OCI-M2 (cell line): ENCODE results near the gene RPL15.
"Not testable (repeated sequence)": the region's sequence is repeated elsewhere in the genome, so short reads cannot be mapped to it uniquely, and the experiment has no call there.

Experiments used
- DNase-seq: peaks from one replicate; lab custom pipeline; 2025; ENCODE audit not compliant: unreplicated experiment; lab: John Stamatoyannopoulos, UW

RPL15 gene

GRCh38 chr3:23916886-23917678 is at the start of gene RPL15, which contains the start of gene NKIRAS1:
Gene RPL15 (plus strand): TSS chr3:23917132. CDS start chr3:23917860, 728 bp downstream.
Gene NKIRAS1 (minus strand): TSS chr3:23916990. CDS start chr3:23910904, 6,086 bp downstream.
- DNase-seq: peak; percentile 41

DNA sequence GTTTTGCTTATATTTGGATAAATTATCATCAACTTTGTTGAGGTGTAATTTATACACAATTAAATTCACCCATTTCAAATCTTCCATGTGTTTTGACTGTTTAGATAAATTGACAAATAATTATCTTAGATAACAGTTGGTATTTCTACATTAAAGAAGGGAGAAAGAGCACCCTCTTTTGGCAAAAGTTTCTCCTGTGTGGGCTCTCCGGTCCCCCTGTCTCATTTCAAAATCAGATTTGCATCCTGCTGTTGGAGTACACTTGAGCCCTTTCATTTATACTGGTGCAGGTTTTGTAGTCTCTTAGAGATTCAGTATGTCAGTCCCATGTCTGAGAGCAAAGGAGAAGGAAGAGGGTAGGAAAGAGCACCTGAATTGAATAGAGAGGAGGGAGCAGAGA is 49.5 kb upstream of the RPL15 start:
- no peak for DNase-seq

DNA sequence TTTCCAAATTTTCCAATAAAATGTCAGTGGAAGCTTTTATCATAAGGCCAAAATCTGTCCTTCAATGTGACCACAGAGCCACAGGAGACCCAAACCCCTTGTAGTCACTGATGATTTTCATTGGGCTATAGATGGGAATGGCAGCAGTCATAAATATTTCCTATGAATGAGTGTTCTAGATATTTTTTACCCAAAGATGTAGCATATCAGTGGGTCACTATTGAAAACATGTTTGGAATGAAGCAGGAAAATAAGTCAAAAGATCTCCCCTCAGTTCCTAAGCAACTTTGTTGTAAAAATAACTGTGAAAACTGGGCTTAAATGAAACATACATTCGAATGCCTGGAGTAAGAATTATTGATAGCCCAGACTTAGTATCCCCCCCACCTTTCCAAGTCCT is 49.1 kb upstream of the RPL15 start:
- DNase-seq: no peak

- no peak for DNase-seq
Observed at GRCh38 chr3:23869977-23870662, 46.8 kb upstream of the RPL15 start.

GRCh38 chr3:23870663-23871043 is 46.3 kb upstream of the RPL15 start:
- DNase-seq: not testable (repeated sequence)

GRCh38 chr3:23871361-23871760 is 45.6 kb upstream of the RPL15 start:
- DNase-seq: not testable (repeated sequence)

DNA sequence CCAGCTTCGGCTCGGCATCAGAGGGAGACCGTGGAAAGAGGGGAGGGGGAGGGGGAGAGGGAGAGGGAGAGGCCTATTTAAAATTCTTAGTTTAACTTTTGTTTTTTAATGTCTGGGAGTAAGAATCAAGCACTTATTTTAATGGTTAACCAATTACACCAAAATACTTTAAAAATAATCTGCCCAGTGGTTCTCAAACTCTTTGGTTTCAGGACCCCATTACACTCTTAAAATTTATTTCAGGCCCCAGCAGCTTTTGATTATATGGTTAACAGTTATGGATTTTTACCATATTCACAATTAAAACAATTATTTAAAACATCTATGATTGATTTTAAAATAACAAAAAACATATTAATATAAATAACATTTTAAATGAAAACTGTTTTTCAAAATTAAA is 44.6 kb upstream of the RPL15 start:
- DNase-seq: no peak

DNA sequence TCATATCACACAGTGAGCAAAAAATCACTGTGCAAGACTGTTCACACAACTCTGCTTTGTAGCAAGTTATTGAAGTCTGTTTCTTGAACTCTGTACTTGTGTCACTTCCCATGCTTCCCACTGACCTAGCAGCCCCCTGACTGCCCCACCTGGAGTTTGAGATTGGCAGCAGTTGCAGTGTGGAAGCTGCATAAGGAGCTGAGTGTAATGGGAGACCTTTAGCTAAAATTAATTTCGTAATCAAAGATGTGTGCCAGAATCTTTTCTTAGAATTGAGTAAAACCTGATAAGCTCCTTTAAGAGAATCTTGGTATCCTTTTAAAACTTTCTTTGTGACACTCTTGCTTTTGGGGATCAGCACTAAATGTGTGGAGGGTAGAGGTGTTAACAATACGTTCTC is 43.0 kb upstream of the RPL15 start:
- DNase-seq: no peak

DNA sequence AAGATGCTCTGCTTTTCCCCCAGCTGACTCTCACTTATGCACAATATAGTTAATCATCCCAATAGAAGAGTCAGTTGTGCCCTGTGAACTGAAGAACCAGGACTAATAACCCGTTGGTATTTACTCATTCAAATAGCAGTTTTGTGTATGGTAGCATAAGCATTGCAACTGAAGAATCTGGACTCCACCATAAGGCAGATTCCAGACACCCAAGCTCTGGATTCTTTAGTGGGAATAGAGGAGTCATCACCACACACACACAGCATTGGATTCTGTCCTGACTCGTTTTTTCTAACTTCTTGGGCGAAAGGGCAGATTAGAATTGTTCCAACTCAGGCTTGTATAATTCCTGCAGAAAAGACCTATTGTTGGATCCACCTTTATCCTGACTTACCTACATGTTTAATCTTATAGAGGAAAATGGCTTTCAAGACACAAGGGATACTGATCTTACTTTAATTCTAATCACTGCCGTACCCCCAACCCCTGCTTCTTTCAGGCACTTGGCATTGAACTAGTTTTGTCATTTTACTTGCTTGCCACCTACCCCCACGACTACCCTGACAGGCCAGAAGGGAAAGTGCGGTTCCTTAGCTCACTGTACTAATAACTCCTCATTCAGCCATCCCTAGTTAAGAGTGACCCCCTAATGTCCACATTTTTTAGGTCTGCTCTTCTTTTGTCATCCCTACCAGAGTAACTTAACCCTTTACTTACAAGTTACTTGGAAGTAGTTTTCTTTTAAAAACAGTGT is 42.4 kb upstream of the RPL15 start:
- no peak for DNase-seq

DNA sequence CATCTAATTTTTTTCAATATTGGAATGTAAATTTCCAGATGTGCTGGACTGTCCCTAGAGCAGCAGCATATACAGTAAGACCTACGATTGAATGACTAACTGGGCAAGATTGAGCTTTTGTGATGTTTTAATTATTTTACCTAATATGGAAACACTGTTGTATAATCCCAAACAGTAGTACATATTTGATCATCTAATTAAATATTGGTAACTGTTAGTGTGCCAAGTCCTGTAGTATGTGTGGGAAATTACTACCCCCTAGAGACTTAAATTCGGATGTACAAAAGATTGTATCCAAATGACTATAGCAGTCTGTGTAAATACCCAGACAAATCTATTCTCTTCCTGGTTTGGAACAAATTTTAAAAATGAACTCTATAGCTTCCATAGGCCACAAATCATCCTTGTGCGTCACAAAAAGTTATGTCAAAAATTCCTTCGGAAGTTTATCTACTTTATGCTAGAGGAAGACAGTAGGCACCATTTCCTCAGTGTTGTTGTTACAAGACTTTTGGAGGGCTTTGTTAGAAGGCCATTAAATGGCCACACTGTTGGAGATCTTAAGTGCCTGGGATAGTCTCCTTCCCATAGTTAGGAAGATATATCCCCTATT is 41.7 kb upstream of the RPL15 start:
- DNase-seq: no peak

- DNase-seq: no peak
Observed at GRCh38 chr3:23876923-23877322, 40.0 kb upstream of the RPL15 start.

- DNase-seq: no peak
Observed at GRCh38 chr3:23877329-23877980, 39.5 kb upstream of the RPL15 start.

GRCh38 chr3:23879485-23879884 is 37.4 kb upstream of the RPL15 start:
- DNase-seq: no peak

GRCh38 chr3:23880703-23881339 is 36.1 kb upstream of the RPL15 start:
- DNase-seq: no peak

- DNase-seq: not testable (repeated sequence)
Observed at GRCh38 chr3:23881993-23882392, 34.9 kb upstream of the RPL15 start.

GRCh38 chr3:23882487-23882918 is 34.4 kb upstream of the RPL15 start:
- DNase-seq: no peak

DNA sequence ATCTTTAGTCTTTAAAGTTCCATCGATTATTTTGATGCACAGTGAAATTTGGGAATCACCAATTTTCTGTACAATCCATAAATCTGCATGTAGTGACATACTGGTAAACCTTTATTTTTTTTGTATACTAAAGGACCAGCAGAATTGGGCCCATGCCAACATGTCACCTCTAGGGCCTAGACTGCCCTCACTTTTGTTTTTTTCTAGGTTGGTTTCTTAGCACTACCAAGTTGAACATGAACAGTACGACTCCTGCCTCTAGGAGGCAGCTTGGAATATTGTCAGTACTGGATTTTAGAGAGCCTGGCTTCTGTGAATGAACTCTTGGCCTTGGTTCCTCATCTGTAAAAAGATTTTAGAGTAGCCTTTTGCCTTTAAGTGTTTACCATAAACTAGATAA is 32.5 kb upstream of the RPL15 start:
- no peak for DNase-seq

GRCh38 chr3:23885210-23885609 is 31.7 kb upstream of the RPL15 start:
- DNase-seq: no peak

GRCh38 chr3:23886311-23886710 is 30.6 kb upstream of the RPL15 start:
- DNase-seq: no peak

DNA sequence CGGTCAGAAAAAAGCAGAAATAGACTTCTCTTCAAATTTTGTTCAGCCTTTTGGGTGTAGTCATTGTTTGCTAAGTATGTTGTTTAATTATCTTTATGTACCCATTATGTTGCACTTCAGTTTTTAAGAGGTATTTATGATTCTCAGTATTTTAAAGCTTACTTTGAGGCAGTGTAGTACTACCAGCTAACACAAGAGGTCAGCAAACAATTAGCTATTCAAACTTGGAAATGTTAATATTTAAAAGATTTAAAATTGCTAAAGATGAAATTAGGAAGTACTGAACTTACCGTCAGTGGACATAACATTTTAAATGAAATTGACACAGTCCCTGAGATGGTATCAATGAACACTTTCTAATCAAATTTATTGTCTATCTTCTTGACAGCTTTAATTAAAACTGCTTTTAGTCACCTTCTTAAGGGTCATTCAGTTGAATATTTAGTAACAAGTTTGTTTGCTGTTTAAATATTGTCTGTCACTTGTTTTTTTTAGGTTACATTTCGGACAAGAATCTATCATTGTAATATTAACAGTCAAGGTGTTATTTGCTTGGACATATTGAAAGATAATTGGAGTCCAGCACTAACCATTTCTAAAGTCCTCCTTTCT is 28.2 kb upstream of the RPL15 start:
- DNase-seq: no peak
